ENCODE measurements around the gene C1orf56.

DNA sequence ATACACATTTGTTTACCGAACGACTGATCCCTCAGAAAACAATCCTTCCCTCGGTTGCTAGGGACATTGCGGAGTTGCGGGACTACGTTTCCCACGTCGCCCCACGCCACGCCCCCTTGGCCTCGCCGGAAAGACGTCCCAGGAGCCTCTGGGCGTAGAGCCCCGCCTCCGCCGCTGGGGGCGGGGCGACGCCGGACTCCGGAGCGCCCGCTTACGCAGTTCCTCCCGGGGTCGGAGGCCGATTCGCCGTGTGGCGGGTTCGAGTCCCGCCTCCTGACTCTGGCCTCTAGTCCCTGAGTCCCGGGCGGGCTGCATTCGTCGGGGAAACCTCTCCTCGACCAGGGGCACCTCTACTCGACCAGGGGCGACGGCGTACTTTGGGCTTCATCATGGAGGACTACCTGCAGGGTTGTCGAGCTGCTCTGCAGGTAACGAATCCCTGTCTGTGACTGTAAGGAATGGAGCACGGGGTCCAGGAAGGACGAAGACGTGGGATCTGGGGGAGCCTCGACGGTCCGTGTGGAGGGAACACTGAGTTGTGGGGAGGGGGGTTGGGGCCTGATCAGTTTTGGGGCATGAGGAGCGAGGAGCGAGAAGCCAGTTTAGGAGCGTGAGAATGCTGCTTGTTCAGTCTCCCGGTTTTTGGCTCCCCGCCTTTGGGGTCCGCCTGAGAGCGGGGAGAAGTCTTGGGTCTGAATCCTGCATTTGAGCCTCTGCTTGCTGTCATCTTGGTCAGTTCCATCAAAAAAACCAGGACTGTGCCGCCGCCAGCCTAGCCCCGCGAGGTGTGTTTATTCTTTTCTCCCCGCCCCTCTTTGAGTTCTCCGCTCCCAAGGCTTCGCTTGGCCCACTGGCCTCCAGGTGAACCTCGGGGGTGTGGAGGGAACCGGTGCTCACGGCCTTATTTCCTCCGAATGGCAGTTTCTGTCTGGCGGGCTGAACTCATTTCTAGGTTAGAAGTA lies 39.0 kb upstream of the C1orf56 start, which contains the start of gene PRUNE1:
- TF ChIP-seq POLR2AphosphoS5 (IDR thresholded peaks at IDR 0.05; ENCODE audit: low read depth, low read length) (no peak), POLR2A (IDR thresholded peaks at IDR 0.05; ENCODE audit: low read depth, low read length) (no peak), PAX5 (IDR thresholded peaks at IDR 0.05; ENCODE audit: insufficient read depth, low read length, severe bottlenecking) (no peak), SPI1 (IDR thresholded peaks at IDR 0.05; ENCODE audit: low read depth, low read length) (peak; percentile 72), TAF1 (IDR thresholded peaks at IDR 0.05; ENCODE audit: low read depth, low read length) (no peak)
